Sigmoid colon (tissue), 7 donors: ENCODE measurements around the gene PRDM16. TPM values are rescaled to one million over a fixed set of nuclear protein-coding genes. Genes with fewer than 3 reads are reported as not detected.

ENCODE experiments used
- DNase-seq: peaks from one replicate; pipeline ENCODE4 v3.0.0-alpha.2; 2019
- H3K27ac ChIP-seq, 4 donors: fragments of 200-600 bp; sonication (generic); one replicate each; pipeline ENCODE4 v1.5.1; 2016 to 2019; ENCODE audit warnings: mild to moderate bottlenecking in 1 of 4
- H3K27me3 ChIP-seq, 3 donors: fragments of 200-600 bp; sonication (generic); one replicate each; pipeline ENCODE4 v1.5.1; 2019; ENCODE audit warnings: mild to moderate bottlenecking in 1 of 3
- H3K36me3 ChIP-seq, 4 donors: fragments of 200-600 bp; sonication (generic); one replicate each; pipeline ENCODE4 v1.5.1; 2016 to 2019
- H3K4me1 ChIP-seq, 4 donors: fragments of 200-600 bp; sonication (generic); one replicate each; pipeline ENCODE4 v1.5.1; 2017 to 2019
- H3K4me3 ChIP-seq, 4 donors: fragments of 200-600 bp; sonication (generic); one replicate each; pipeline ENCODE4 v1.5.1; 2017 to 2019; ENCODE audit warnings: mild to moderate bottlenecking in 2 of 4, moderate library complexity in 1 of 4
- H3K9me3 ChIP-seq, 4 donors: fragments of 200-600 bp in 3 of 4; sonication (generic) in 3 of 4; one replicate each; pipeline versions ENCODE4 v1.5.1 to v1.6.1; 2013 to 2019
- CTCF ChIP-seq, 4 experiments: fragments of 450-650 bp in 3 of 4; fragments of 200-600 bp in 1 of 4; IDR thresholded peaks; one replicate each; pipeline ENCODE4 v1.5.1; 2016 to 2019; ENCODE audit warnings: antibody characterized with exemption in 4 of 4, mild to moderate bottlenecking in 3 of 4, moderate library complexity in 2 of 4
- EP300 ChIP-seq, 4 donors: sonication (generic); formaldehyde crosslinking; IDR thresholded peaks; one replicate each; pipeline ENCODE4 v1.6.1; 2017; ENCODE audit warnings: antibody characterized with exemption in 4 of 4
- POLR2A ChIP-seq, 2 donors: fragments of 450-650 bp; IDR thresholded peaks; one replicate each; pipeline ENCODE4 v1.6.1; 2016; ENCODE audit warnings: antibody characterized with exemption in 2 of 2, mild to moderate bottlenecking in 2 of 2, moderate library complexity in 2 of 2
- POLR2AphosphoS5 ChIP-seq, 4 donors: sonication (generic); formaldehyde crosslinking; IDR thresholded peaks; one replicate each; pipeline ENCODE4 v1.6.1; 2017; ENCODE audit warnings: antibody characterized with exemption in 4 of 4
- WGBS, 2 donors: extraction: QIAGEN DNeasy Blood & Tissue Kit; methylation state at CpG; one replicate each; pipeline ENCODE4 v1.1.7; 2013; 5-methylcytosine and 5-hydroxymethylcytosine counted together
- intact Hi-C: fragments of 100-400 bp; cut with DNase I; formaldehyde crosslinking; loops from one replicate; pipeline ENCODE4 v1.15.1; 2023
- polyA plus RNA-seq, 3 donors: library from polyadenylated mRNA; stranded (reverse); fragments of 200-250 nt; gene quantifications; one replicate each; pipeline ENCODE4 v1.2.3, GENCODE V29; 2013
- total RNA-seq, 4 donors: library from RNA; depleted of rRNA; stranded (reverse); fragments of >200 nt; gene quantifications; one replicate each; pipeline ENCODE4 v1.1.0, GENCODE V29; 2016
- donor health status: healthy with polysubstance abuse.
- donor health status: Bipolar disorder and iron deficiency.
- donor health status: healthy.

PRDM16 gene
- total and polyA plus RNA-seq, 7 donors, result under 0.01 to 1.7 (median 0.49) TPM

- Histone ChIP-seq H3K9me3 (no peaks in the 10 kb centered on the region), H3K4me3 (no peak overlapping the region), H3K4me1 (no peaks in the 10 kb centered on the region), H3K36me3 (no peaks in the 10 kb centered on the region), H3K27me3 (peaks cover 0 to 34% (median 7%) of the 10 kb centered on the region in 3 donors), H3K27ac (no peak overlapping the region)
- intact Hi-C loops, result no loop called here
- WGBS, 2 donors, result 74 to 82% methylated on average over 24 of the region's 24 CpGs
- TF ChIP-seq EP300 (IDR thresholded peaks at IDR 0.05) (no peak), POLR2AphosphoS5 (IDR thresholded peaks at IDR 0.05) (no peak)
- no peak for DNase-seq
These were observed 409.2 kb downstream of the PRDM16 start for GRCh38 chr1:3478187-3478586.

- DNase-seq, result no peak
- Histone ChIP-seq H3K27ac (no peak overlapping the region), H3K9me3 (no peaks in the 10 kb centered on the region), H3K4me1 (no peaks in the 10 kb centered on the region), H3K36me3 (no peaks in the 10 kb centered on the region), H3K27me3 (peaks cover 0 to 38% (median 14%) of the 10 kb centered on the region in 3 donors), H3K4me3 (no peak overlapping the region)
- WGBS, 2 donors, result 74 to 78% methylated on average over 30 of the region's 30 CpGs
- intact Hi-C loops, result no loop called here
- TF ChIP-seq POLR2A (IDR thresholded peaks at IDR 0.05), result no peak
- no peak for TF ChIP-seq EP300 (IDR thresholded peaks at IDR 0.05)
- TF ChIP-seq POLR2AphosphoS5 (IDR thresholded peaks at IDR 0.05), result no peak
- no peak for TF ChIP-seq CTCF (IDR thresholded peaks at IDR 0.05)
These were observed 410.7 kb downstream of the PRDM16 start for GRCh38 chr1:3479511-3480368.

- Histone ChIP-seq H3K4me1 (no peaks in the 10 kb centered on the region), H3K27ac (no peak overlapping the region), H3K9me3 (no peaks in the 10 kb centered on the region), H3K27me3 (peaks cover 0 to 38% (median 14%) of the 10 kb centered on the region in 3 donors), H3K4me3 (no peak overlapping the region), H3K36me3 (no peaks in the 10 kb centered on the region)
- TF ChIP-seq CTCF (IDR thresholded peaks at IDR 0.05) (no peak), POLR2AphosphoS5 (IDR thresholded peaks at IDR 0.05) (no peak), EP300 (IDR thresholded peaks at IDR 0.05) (no peak), POLR2A (IDR thresholded peaks at IDR 0.05) (no peak)
- no peak for DNase-seq
- intact Hi-C loops, result no loop called here
- WGBS, 2 donors, result 19 to 64% methylated on average over 21 of the region's 21 CpGs
These were observed 411.3 kb downstream of the PRDM16 start for GRCh38 chr1:3480369-3480719.

- 71 to 82% methylated on average over 15 of the region's 15 CpGs for WGBS, 2 donors
- H3K27ac ChIP-seq, result no peak overlapping the region
- intact Hi-C loops, result no loop called here
- no peak for DNase-seq
- peaks cover 0 to 34% (median 14%) of the 10 kb centered on the region in 3 donors for H3K27me3 ChIP-seq
- H3K9me3 ChIP-seq, result no peaks in the 10 kb centered on the region
- H3K36me3 ChIP-seq, result no peaks in the 10 kb centered on the region
- no peak overlapping the region for H3K4me3 ChIP-seq
- no peak for TF ChIP-seq POLR2AphosphoS5 (IDR thresholded peaks at IDR 0.05)
- TF ChIP-seq CTCF (IDR thresholded peaks at IDR 0.05), result no peak
- no peak for TF ChIP-seq EP300 (IDR thresholded peaks at IDR 0.05)
- no peak for TF ChIP-seq POLR2A (IDR thresholded peaks at IDR 0.05)
- no peaks in the 10 kb centered on the region for H3K4me1 ChIP-seq
These were observed 412.0 kb downstream of the PRDM16 start for GRCh38 chr1:3481046-3481445.

GRCh38 chr1:3481836-3482375, 412.9 kb downstream of the PRDM16 start:
- Histone ChIP-seq H3K4me3 (no peak overlapping the region), H3K9me3 (no peaks in the 10 kb centered on the region), H3K36me3 (no peaks in the 10 kb centered on the region), H3K4me1 (no peaks in the 10 kb centered on the region), H3K27ac (no peak overlapping the region), H3K27me3 (peaks cover 0 to 25% (median 14%) of the 10 kb centered on the region in 3 donors)
- intact Hi-C loops, result no loop called here
- WGBS, 2 donors, result 72 to 76% methylated on average over 20 of the region's 20 CpGs
- no peak for DNase-seq
- TF ChIP-seq CTCF (IDR thresholded peaks at IDR 0.05), result no peak
- TF ChIP-seq POLR2A (IDR thresholded peaks at IDR 0.05), result no peak
- TF ChIP-seq POLR2AphosphoS5 (IDR thresholded peaks at IDR 0.05), result no peak
- TF ChIP-seq EP300 (IDR thresholded peaks at IDR 0.05), result no peak
